Fibroblast of lung (primary cell): ENCODE results near the gene KRTAP26-1. TPM values are rescaled to one million over a fixed set of nuclear protein-coding genes. Genes with fewer than 3 reads are reported as not detected.

Experiments used
- DNase-seq, 2 donors: peaks; one replicate each; pipeline versions ENCODE4 v3.0.0 to v3.0.0-alpha.2; 2010; ENCODE audit warnings: low read depth in 2 of 2
- H2AFZ ChIP-seq: 2 replicates; pipeline ENCODE4 v1.5.1; 2012; ENCODE audit warnings: low read length, control low read depth, inconsistent platforms
- H3K27ac ChIP-seq: 2 replicates; pipeline ENCODE4 v1.5.1; 2011; ENCODE audit warnings: low read length, control low read depth; ENCODE audit not compliant: insufficient read depth
- H3K27me3 ChIP-seq: 2 replicates; pipeline ENCODE4 v1.5.1; 2011; ENCODE audit warnings: mild to moderate bottlenecking, low read length; ENCODE audit not compliant: control insufficient read depth, insufficient read depth
- H3K36me3 ChIP-seq: 2 replicates; pipeline ENCODE4 v1.5.1; 2011; ENCODE audit warnings: low read length; ENCODE audit not compliant: control insufficient read depth, insufficient read depth
- H3K4me1 ChIP-seq: 2 replicates; pipeline ENCODE4 v1.5.1; 2011; ENCODE audit warnings: low read length; ENCODE audit not compliant: control insufficient read depth, insufficient read depth; ENCODE audit errors: extremely low read depth
- H3K4me2 ChIP-seq: 2 replicates; pipeline ENCODE4 v1.5.1; 2011; ENCODE audit warnings: low read length, control low read depth; ENCODE audit not compliant: insufficient read depth; ENCODE audit errors: extremely low read depth
- H3K4me3 ChIP-seq, 4 experiments: fragments of 200-600 bp in 1 of 4; sonication (generic) in 1 of 4; replicated peaks in 1 of 4; 2 replicates each; pipeline ENCODE4 v1.5.1; 2011 to 2016; ENCODE audit warnings: low read length in 4 of 4, low read depth in 3 of 4, mild to moderate bottlenecking in 3 of 4, control low read depth in 2 of 4, inconsistent platforms in 1 of 4, mixed read lengths in 1 of 4; ENCODE audit not compliant: insufficient read depth in 1 of 4; ENCODE audit errors: control extremely low read depth in 1 of 4
- H3K79me2 ChIP-seq: 2 replicates; pipeline ENCODE4 v1.5.1; 2012; ENCODE audit warnings: mild to moderate bottlenecking, low read length, inconsistent platforms; ENCODE audit not compliant: control insufficient read depth, insufficient read depth
- H3K9ac ChIP-seq: 2 replicates; pipeline ENCODE4 v1.5.1; 2011; ENCODE audit warnings: mild to moderate bottlenecking, low read length, control low read depth; ENCODE audit not compliant: insufficient read depth
- H3K9me3 ChIP-seq: 2 replicates; pipeline ENCODE4 v1.5.1; 2012; ENCODE audit warnings: low read depth, low read length; ENCODE audit not compliant: control insufficient read depth, insufficient read depth
- H4K20me1 ChIP-seq: 2 replicates; pipeline ENCODE4 v1.5.1; 2011; ENCODE audit warnings: low read length; ENCODE audit not compliant: control insufficient read depth, insufficient read depth; ENCODE audit errors: extremely low read depth
- EZH2 ChIP-seq: IDR thresholded peaks from 2 replicates; pipeline ENCODE4 v1.5.1; 2012; ENCODE audit warnings: low read length, control low read depth, mild to moderate bottlenecking; ENCODE audit errors: missing control alignments
- polyA plus RNA-seq, 2 donors: library from polyadenylated mRNA; depleted of rRNA in 1 of 2; stranded (reverse) in 1 of 2; unstranded in 1 of 2; fragments of >200 nt; gene quantifications; 2 replicates each; pipeline ENCODE4 v1.2.1, GENCODE V29; 2011 to 2012; ENCODE audit warnings: missing spikeins in 1 of 2
- total RNA-seq: library from RNA; depleted of rRNA; stranded (reverse); fragments of >200 nt; gene quantifications from 2 replicates; pipeline ENCODE4 v1.2.1, GENCODE V29; 2014
- TF ChIP-seq, protein P1 (sequence below), 2 donors: IDR thresholded peaks in 1 of 2; conservative IDR thresholded peaks in 1 of 2; 1 replicate in 1 of 2; 2 replicates in 1 of 2; pipeline ENCODE4 v1.5.1; 2011 to 2012; ENCODE audit warnings: low read length in 2 of 2, control low read depth in 1 of 2, inconsistent platforms in 1 of 2, low read depth in 1 of 2, mild to moderate bottlenecking in 1 of 2

The KRTAP26-1 gene
- total and polyA plus RNA-seq, 2 donors (not counting 1 experiment from before 2014, with no cell fraction given), result not detected

DNA sequence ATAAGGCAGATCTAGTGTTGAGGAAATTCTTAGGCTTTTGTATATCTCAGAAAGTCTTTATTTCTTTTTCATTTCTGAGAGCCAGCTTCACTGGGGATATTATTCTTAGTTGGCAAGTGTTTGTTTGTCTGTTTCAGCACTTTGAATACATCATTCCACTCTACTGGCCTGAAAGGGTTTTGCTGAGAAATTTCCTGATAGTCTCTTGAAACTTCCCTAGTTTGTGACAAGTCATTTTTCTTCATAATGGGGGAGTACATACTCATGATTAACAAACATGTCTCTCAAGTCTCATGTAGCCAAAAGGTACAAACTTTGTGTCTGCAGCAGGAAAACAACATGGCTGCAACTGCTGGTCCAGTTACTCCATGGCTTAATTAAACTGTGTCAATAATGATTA is 6.3 kb upstream of the KRTAP26-1 start:
- no peak for DNase-seq
- Histone ChIP-seq H3K27me3 (no peaks in the 10 kb centered on the region), H3K36me3 (no peaks in the 10 kb centered on the region), H2AFZ (no peak overlapping the region), H3K9me3 (no peaks in the 10 kb centered on the region), H3K9ac (no peak overlapping the region), H3K4me3 (no peak overlapping the region), H3K4me1 (no peaks in the 10 kb centered on the region), H3K4me2 (no peak overlapping the region), H4K20me1 (no peaks in the 10 kb centered on the region), H3K27ac (no peak overlapping the region), H3K79me2 (no peaks in the 10 kb centered on the region)
- TF ChIP-seq, protein P1, sequence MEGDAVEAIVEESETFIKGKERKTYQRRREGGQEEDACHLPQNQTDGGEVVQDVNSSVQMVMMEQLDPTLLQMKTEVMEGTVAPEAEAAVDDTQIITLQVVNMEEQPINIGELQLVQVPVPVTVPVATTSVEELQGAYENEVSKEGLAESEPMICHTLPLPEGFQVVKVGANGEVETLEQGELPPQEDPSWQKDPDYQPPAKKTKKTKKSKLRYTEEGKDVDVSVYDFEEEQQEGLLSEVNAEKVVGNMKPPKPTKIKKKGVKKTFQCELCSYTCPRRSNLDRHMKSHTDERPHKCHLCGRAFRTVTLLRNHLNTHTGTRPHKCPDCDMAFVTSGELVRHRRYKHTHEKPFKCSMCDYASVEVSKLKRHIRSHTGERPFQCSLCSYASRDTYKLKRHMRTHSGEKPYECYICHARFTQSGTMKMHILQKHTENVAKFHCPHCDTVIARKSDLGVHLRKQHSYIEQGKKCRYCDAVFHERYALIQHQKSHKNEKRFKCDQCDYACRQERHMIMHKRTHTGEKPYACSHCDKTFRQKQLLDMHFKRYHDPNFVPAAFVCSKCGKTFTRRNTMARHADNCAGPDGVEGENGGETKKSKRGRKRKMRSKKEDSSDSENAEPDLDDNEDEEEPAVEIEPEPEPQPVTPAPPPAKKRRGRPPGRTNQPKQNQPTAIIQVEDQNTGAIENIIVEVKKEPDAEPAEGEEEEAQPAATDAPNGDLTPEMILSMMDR (conservative IDR thresholded peaks at IDR 0.05 in 1 of 2, IDR thresholded peaks at IDR 0.05 in 1 of 2; ENCODE audit: low read depth in 1 of 2, low read length in 2 of 2), result no peak
- no peak for TF ChIP-seq EZH2

DNA sequence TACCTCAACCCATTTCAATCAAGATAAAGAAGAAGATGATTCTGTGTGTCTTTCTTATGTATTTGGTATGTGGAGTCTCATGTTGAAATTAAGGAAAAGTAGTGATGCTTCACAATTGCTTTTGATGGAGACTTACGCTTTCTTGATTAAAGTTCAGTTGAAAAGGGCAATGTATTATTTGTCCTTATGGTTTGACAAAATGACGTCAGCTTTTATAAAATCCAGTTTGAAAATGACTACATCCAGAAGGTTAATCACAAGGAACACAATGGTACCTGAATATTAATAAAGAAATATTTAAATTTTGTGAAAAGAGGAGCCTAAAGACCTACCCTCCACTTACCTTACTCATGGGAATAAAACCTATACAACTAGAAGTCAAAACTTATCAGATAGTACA is 4.4 kb downstream of the KRTAP26-1 start:
- no peak overlapping the region for H3K4me2 ChIP-seq

DNA sequence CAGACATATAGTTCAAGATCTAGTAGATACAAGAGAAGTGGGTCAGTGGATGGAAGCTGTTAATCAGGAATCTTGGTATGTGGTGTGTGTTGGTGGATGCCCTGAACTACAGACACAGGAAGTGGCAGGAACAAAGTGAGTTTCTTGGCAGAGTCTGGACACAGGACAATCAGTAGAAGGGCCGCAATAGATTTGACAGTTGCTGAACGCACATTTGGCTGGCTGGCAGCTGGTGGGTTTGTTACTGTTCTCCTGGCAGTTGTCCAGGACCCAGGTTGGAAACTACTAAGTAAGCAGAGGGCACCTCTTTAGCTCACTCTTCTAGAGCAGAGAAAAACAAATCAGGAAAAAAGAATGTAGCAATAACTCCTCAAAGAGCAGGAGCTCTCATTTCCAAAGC is 13.2 kb downstream of the KRTAP26-1 start:
- Histone ChIP-seq H3K79me2 (no peaks in the 10 kb centered on the region), H4K20me1 (no peaks in the 10 kb centered on the region), H2AFZ (no peak overlapping the region), H3K27ac (no peak overlapping the region), H3K27me3 (no peaks in the 10 kb centered on the region), H3K9ac (no peak overlapping the region), H3K4me2 (no peak overlapping the region), H3K9me3 (no peaks in the 10 kb centered on the region), H3K4me1 (no peaks in the 10 kb centered on the region), H3K4me3 (no peak overlapping the region), H3K36me3 (no peaks in the 10 kb centered on the region)
- no peak for TF ChIP-seq EZH2
- TF ChIP-seq, protein P1 (conservative IDR thresholded peaks at IDR 0.05 in 1 of 2, IDR thresholded peaks at IDR 0.05 in 1 of 2; ENCODE audit: low read depth in 1 of 2, low read length in 2 of 2), result no peak
- no peak for DNase-seq

More for the DNA sequence above, 4.4 kb downstream of the KRTAP26-1 start:
- TF ChIP-seq, protein P1 (conservative IDR thresholded peaks at IDR 0.05 in 1 of 2, IDR thresholded peaks at IDR 0.05 in 1 of 2; ENCODE audit: low read depth in 1 of 2, low read length in 2 of 2), result no peak
- no peak for TF ChIP-seq EZH2
- Histone ChIP-seq H3K9ac (no peak overlapping the region), H3K27me3 (no peaks in the 10 kb centered on the region), H3K4me1 (no peaks in the 10 kb centered on the region), H3K4me3 (no peak overlapping the region), H3K27ac (no peak overlapping the region), H4K20me1 (no peaks in the 10 kb centered on the region), H3K79me2 (no peaks in the 10 kb centered on the region), H3K9me3 (no peaks in the 10 kb centered on the region), H2AFZ (no peak overlapping the region), H3K36me3 (no peaks in the 10 kb centered on the region)
- no peak for DNase-seq
